WTC11 (cell line): ENCODE results near the gene XIRP1.

Experiments used
- CREB1 ChIP-seq: sonication (generic); formaldehyde crosslinking; IDR thresholded peaks from 2 replicates; pipeline ENCODE4 v1.8.0; 2023; ENCODE audit warnings: mild to moderate bottlenecking, missing genetic modification reagents
- CTCF ChIP-seq: fragments of 200-600 bp; IDR thresholded peaks from 2 replicates; pipeline ENCODE4 v1.8.0; 2022; ENCODE audit warnings: antibody characterized with exemption
- MAX ChIP-seq: sonication (generic); formaldehyde crosslinking; IDR thresholded peaks from 2 replicates; pipeline ENCODE4 v1.8.0; 2022; ENCODE audit warnings: mild to moderate bottlenecking, missing genetic modification reagents
- SMAD3 ChIP-seq: sonication (generic); formaldehyde crosslinking; IDR thresholded peaks from 2 replicates; pipeline ENCODE4 v1.8.0; 2022; ENCODE audit warnings: missing genetic modification reagents, mild to moderate bottlenecking, borderline replicate concordance
- ZNF138 ChIP-seq: sonication (generic); formaldehyde crosslinking; conservative IDR thresholded peaks from 2 replicates; pipeline ENCODE4 v1.8.1; 2022; ENCODE audit warnings: mild to moderate bottlenecking, moderate library complexity, missing genetic modification reagents
- TF ChIP-seq, protein P1 (sequence below): sonication (generic); formaldehyde crosslinking; IDR thresholded peaks from 2 replicates; pipeline ENCODE4 v1.8.1; 2022; ENCODE audit warnings: low read depth, mild to moderate bottlenecking, moderate library complexity, missing genetic modification reagents, borderline replicate concordance
- TF ChIP-seq, protein P2 (sequence below): fragments of 250-450 bp; sonication (Bioruptor Pico); IDR thresholded peaks from 2 replicates; pipeline ENCODE4 v1.9.0; 2021; ENCODE audit warnings: mild to moderate bottlenecking, borderline replicate concordance
- TF ChIP-seq, protein P3 (sequence below): sonication (generic); formaldehyde crosslinking; IDR thresholded peaks from 2 replicates; pipeline ENCODE4 v1.8.1; 2023; ENCODE audit warnings: mild to moderate bottlenecking, missing genetic modification reagents, moderate library complexity
- TF ChIP-seq, protein P4 (sequence below): sonication (generic); formaldehyde crosslinking; conservative IDR thresholded peaks from 2 replicates; pipeline ENCODE4 v1.8.1; 2022; ENCODE audit warnings: mild to moderate bottlenecking, missing genetic modification reagents

DNA sequence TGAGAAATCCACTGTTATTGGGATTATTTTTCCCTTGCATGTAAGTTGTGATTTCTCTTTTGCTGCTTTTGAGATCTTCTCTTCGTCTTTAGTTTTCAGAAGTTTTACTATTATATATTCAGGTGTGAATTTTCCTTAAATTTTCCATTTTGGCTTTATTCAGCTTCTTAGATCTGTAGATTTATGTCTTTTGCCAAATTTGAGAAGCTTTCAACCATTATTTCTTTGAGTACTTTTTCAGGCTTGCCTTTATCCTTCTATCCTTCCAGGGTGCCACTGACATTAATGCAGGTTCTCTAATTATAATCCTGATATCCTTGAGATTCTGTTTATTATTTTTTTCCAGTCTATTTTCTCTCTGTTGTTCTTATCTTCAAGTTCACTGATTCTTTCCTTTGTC, 38.1 kb upstream of the XIRP1 start:
- no peak for TF ChIP-seq CTCF
- TF ChIP-seq CREB1 (CRISPR knock-in tag) = no peak
- TF ChIP-seq, protein P1, sequence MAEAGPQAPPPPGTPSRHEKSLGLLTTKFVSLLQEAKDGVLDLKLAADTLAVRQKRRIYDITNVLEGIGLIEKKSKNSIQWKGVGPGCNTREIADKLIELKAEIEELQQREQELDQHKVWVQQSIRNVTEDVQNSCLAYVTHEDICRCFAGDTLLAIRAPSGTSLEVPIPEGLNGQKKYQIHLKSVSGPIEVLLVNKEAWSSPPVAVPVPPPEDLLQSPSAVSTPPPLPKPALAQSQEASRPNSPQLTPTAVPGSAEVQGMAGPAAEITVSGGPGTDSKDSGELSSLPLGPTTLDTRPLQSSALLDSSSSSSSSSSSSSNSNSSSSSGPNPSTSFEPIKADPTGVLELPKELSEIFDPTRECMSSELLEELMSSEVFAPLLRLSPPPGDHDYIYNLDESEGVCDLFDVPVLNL (CRISPR knock-in tag) = no peak
- no peak for TF ChIP-seq SMAD3 (CRISPR knock-in tag)
- no peak for TF ChIP-seq MAX
- TF ChIP-seq, protein P2, sequence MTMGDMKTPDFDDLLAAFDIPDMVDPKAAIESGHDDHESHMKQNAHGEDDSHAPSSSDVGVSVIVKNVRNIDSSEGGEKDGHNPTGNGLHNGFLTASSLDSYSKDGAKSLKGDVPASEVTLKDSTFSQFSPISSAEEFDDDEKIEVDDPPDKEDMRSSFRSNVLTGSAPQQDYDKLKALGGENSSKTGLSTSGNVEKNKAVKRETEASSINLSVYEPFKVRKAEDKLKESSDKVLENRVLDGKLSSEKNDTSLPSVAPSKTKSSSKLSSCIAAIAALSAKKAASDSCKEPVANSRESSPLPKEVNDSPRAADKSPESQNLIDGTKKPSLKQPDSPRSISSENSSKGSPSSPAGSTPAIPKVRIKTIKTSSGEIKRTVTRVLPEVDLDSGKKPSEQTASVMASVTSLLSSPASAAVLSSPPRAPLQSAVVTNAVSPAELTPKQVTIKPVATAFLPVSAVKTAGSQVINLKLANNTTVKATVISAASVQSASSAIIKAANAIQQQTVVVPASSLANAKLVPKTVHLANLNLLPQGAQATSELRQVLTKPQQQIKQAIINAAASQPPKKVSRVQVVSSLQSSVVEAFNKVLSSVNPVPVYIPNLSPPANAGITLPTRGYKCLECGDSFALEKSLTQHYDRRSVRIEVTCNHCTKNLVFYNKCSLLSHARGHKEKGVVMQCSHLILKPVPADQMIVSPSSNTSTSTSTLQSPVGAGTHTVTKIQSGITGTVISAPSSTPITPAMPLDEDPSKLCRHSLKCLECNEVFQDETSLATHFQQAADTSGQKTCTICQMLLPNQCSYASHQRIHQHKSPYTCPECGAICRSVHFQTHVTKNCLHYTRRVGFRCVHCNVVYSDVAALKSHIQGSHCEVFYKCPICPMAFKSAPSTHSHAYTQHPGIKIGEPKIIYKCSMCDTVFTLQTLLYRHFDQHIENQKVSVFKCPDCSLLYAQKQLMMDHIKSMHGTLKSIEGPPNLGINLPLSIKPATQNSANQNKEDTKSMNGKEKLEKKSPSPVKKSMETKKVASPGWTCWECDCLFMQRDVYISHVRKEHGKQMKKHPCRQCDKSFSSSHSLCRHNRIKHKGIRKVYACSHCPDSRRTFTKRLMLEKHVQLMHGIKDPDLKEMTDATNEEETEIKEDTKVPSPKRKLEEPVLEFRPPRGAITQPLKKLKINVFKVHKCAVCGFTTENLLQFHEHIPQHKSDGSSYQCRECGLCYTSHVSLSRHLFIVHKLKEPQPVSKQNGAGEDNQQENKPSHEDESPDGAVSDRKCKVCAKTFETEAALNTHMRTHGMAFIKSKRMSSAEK (CRISPR knock-in tag) = no peak
- no peak for TF ChIP-seq ZNF138 (CRISPR knock-in tag)
- TF ChIP-seq, protein P3, sequence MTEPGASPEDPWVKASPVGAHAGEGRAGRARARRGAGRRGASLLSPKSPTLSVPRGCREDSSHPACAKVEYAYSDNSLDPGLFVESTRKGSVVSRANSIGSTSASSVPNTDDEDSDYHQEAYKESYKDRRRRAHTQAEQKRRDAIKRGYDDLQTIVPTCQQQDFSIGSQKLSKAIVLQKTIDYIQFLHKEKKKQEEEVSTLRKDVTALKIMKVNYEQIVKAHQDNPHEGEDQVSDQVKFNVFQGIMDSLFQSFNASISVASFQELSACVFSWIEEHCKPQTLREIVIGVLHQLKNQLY (CRISPR knock-in tag) = no peak
- TF ChIP-seq, protein P4, sequence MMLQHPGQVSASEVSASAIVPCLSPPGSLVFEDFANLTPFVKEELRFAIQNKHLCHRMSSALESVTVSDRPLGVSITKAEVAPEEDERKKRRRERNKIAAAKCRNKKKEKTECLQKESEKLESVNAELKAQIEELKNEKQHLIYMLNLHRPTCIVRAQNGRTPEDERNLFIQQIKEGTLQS = no peak
